SJCRH30 (cell line): Measurements from ENCODE around the gene SOX13. TPM values are rescaled to one million over a fixed set of nuclear protein-coding genes. Genes with fewer than 3 reads are reported as not detected.

Experiments used
- DNase-seq, 2 experiments: peaks; one replicate each; pipeline ENCODE4 v3.0.0-alpha.2; 2015 to 2020
- H3K27ac ChIP-seq: fragments of 250-450 bp; sonication (Bioruptor Pico); 2 replicates; pipeline ENCODE4 v1.5.1; 2020; ENCODE audit warnings: mild to moderate bottlenecking, moderate library complexity
- H3K27me3 ChIP-seq: fragments of 250-450 bp; sonication (Bioruptor Pico); 2 replicates; pipeline ENCODE4 v1.5.1; 2020; ENCODE audit warnings: mild to moderate bottlenecking, moderate library complexity
- H3K36me3 ChIP-seq: fragments of 250-450 bp; sonication (Bioruptor Pico); 2 replicates; pipeline ENCODE4 v1.5.1; 2020; ENCODE audit warnings: mild to moderate bottlenecking, moderate library complexity
- H3K4me1 ChIP-seq: fragments of 250-450 bp; sonication (Bioruptor Pico); 2 replicates; pipeline ENCODE4 v1.5.1; 2020; ENCODE audit warnings: mild to moderate bottlenecking, moderate library complexity
- H3K4me3 ChIP-seq: fragments of 250-450 bp; sonication (Bioruptor Pico); 2 replicates; pipeline ENCODE4 v1.5.1; 2020; ENCODE audit warnings: mild to moderate bottlenecking, moderate library complexity
- H3K9me3 ChIP-seq: fragments of 250-450 bp; sonication (Bioruptor Pico); replicated peaks from 2 replicates; pipeline ENCODE4 v1.5.1; 2020; ENCODE audit warnings: mild to moderate bottlenecking, moderate library complexity
- total RNA-seq: library from RNA; depleted of rRNA; stranded (reverse); fragments of >200 nt; shearing (Covaris generic); gene quantifications from 2 replicates; pipeline ENCODE4 v1.2.3, GENCODE V29; 2014; rRNA removed

The SOX13 gene
- total RNA-seq, 1 experiment from 2014 or later = 35.1 TPM

GRCh38 chr1:204170494-204171155 is 97.7 kb downstream of the SOX13 start:
- Histone ChIP-seq H3K27ac (no peak overlapping the region), H3K27me3 (peaks cover 22% of the 10 kb centered on the region; the same call in 1 of the 2 replicates), H3K9me3 (peaks cover 8% of the 10 kb centered on the region), H3K4me1 (no peaks in the 10 kb centered on the region), H3K36me3 (no peaks in the 10 kb centered on the region), H3K4me3 (no peak overlapping the region)
- no peak for DNase-seq

GRCh38 chr1:204171751-204172178 is 98.8 kb downstream of the SOX13 start:
- Histone ChIP-seq H3K27me3 (peaks cover 25% of the 10 kb centered on the region; the same call in 1 of the 2 replicates), H3K4me1 (no peaks in the 10 kb centered on the region), H3K27ac (no peak overlapping the region), H3K36me3 (no peaks in the 10 kb centered on the region), H3K9me3 (peaks cover 8% of the 10 kb centered on the region), H3K4me3 (no peak overlapping the region)
- DNase-seq = no peak

GRCh38 chr1:204172404-204173029 is 99.6 kb downstream of the SOX13 start:
- no peak for DNase-seq
- H3K27ac ChIP-seq = no peak overlapping the region
- no peaks in the 10 kb centered on the region for H3K4me1 ChIP-seq
- peaks cover 25% of the 10 kb centered on the region; the same call in 1 of the 2 replicates for H3K27me3 ChIP-seq
- H3K4me3 ChIP-seq = no peak overlapping the region
- peaks cover 8% of the 10 kb centered on the region for H3K9me3 ChIP-seq
- no peaks in the 10 kb centered on the region for H3K36me3 ChIP-seq

GRCh38 chr1:204174958-204175357 is 102.0 kb downstream of the SOX13 start:
- no peak overlapping the region for H3K4me3 ChIP-seq
- H3K9me3 ChIP-seq = peaks cover 5% of the 10 kb centered on the region
- H3K27ac ChIP-seq = no peak overlapping the region
- peaks cover 25% of the 10 kb centered on the region; the same call in 1 of the 2 replicates for H3K27me3 ChIP-seq
- H3K36me3 ChIP-seq = no peaks in the 10 kb centered on the region
- no peak for DNase-seq
- H3K4me1 ChIP-seq = no peaks in the 10 kb centered on the region

GRCh38 chr1:204176049-204176448 is 103.1 kb downstream of the SOX13 start:
- no peak overlapping the region for H3K27ac ChIP-seq
- no peaks in the 10 kb centered on the region for H3K36me3 ChIP-seq
- H3K4me3 ChIP-seq = no peak overlapping the region
- H3K9me3 ChIP-seq = no peaks in the 10 kb centered on the region
- no peak for DNase-seq
- peaks cover 20% of the 10 kb centered on the region; the same call in 1 of the 2 replicates for H3K27me3 ChIP-seq
- H3K4me1 ChIP-seq = no peaks in the 10 kb centered on the region

- Histone ChIP-seq H3K4me3 (no peak overlapping the region), H3K4me1 (no peaks in the 10 kb centered on the region), H3K27me3 (peaks cover 20% of the 10 kb centered on the region; the same call in 1 of the 2 replicates), H3K27ac (no peak overlapping the region), H3K36me3 (no peaks in the 10 kb centered on the region), H3K9me3 (no peaks in the 10 kb centered on the region)
- DNase-seq = no peak
Observed at GRCh38 chr1:204177133-204177532, 104.2 kb downstream of the SOX13 start.

Other genes with a start within 250 kb of the SOX13 start
- 323 and 390 TPM in 2 replicates for gene SNRPE, start 211.5 kb upstream of the SOX13 start, total RNA-seq
- 9.4 and 10.8 TPM in 2 replicates for gene ETNK2, start 78.9 kb downstream of the SOX13 start, total RNA-seq
- not detected in 2 replicates for gene REN, start 93.2 kb downstream of the SOX13 start, total RNA-seq
- not detected in 2 replicates for gene KISS1, start 123.4 kb downstream of the SOX13 start, total RNA-seq
- not detected in 2 replicates for gene GOLT1A, start 140.9 kb downstream of the SOX13 start, total RNA-seq